HG03175 (cell line): ENCODE measurements around the gene CASKIN1.

Experiments used
- ATAC-seq: cut with Tn5 transposase; IDR thresholded peaks from one replicate; pipeline ENCODE4 v1.9.1; 2021; ENCODE audit warnings: mild to moderate bottlenecking, moderate library complexity; ENCODE audit not compliant: unreplicated experiment

The CASKIN1 gene

DNA sequence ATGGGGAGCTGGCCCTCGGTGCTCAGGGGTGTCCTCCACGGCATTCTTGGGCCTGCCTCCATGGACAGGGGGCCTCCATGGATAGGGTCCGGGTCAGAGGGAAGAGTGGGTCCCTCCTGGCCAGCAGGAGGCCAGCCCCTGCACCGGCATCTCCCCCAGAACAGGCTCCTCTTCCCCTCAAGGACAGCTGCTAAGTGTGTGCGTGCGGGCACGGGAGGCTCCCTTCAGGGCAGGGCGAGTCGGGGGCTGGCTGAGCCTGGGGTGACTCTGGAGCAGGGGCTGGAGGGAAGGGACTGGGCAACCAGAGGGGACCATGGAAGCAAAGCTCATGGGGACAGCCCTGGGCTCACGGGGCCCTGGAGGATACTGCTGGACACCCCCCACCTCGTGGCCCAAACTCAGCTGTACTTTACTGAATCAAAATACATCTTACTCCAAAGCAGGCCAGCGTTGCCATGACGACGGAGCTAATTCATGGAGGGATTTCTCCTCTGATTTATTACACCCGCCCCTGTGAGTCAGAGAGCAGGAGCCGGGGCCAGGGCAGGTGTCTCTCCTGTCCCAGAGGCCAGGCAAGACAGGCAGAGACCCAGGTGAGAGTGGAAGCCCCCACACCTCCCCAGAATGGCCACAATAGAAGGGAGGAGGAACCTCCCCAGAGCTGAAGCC, 2.1 kb downstream of the CASKIN1 start:
- ATAC-seq, result no peak

DNA sequence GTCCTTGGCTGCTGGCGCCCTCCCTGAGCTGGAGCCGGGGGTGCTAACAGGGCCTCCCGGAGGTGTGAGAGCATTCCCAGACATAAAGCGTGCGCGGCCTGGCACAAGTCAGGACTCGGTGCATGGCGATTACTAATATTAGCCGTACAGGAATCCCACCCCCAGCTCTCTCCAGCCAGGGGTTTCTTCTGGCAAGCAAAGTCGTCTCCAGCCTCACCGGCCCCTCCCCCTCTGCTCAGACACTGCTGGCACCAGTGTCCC, 5.0 kb downstream of the CASKIN1 start:
- no peak for ATAC-seq

DNA sequence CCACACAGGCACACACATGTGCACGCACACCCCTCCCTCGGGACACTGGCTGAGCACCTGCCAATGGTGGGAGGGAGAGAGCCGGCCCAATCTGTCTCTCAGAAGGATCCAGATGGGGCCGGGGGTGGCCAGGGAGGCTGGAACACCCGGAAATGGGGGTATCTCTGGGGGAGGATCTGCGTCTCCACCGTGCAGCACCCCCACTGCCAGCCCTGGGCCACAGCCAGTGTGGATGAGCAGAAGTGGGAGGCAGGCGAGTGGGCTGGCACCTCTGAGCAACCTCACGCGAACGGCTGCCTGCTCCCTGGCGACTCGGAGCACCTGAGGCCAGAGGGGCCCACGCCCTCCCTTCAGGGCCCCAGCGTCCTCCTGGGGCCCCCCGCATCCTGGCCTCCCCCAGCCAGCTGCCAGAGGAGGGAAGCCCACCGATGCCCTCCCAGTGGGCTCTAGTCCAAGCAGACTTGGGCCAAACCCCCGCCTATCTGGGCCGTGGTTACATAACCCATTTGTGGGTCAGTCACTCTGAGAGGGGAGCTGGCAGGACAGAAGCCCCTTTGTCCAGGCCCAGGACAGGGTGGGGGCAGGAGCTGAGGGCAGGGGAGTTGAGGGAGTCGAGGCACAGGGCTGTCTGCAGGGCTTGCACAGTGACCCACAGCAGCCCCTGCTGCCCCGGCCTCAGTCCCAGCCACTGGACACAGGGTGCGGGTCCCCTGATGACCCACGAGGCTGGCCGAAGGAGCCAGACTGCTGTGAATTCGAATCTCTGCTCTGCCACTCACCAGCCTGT, 5.6 kb downstream of the CASKIN1 start:
- ATAC-seq, result no peak

DNA sequence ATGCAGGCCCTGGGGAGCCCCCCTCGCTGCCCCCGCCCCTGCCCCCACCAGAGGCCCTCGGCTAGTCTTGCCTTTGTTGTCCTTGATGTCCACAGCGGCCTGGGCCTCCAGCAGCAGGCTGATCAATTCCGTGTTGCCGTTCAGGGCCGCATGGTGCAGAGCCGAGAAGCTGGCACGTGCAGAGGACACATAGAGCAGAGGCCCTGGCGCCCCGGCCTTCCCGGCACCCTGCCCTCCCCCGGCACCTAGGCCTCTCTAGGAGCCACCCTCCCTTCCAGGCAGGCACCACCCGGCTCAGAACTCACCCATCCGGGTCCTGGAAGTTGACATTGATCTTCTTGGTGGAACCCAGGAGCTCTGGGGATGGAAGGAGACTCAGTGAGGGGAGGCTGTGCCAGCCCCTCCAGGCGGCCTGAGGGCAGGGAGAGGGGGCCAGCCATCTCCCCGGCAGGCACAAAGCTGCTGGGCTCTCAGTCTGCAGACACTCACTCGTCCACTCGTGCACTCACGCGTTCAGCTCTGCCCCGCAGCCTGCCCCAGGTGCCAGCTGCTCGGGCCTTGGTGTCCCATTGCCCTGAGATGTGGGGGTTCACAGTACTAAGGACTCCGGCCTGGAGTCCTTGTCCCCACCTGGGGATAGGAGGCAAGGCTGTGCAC, 6.3 kb downstream of the CASKIN1 start:
- ATAC-seq, result no peak

DNA sequence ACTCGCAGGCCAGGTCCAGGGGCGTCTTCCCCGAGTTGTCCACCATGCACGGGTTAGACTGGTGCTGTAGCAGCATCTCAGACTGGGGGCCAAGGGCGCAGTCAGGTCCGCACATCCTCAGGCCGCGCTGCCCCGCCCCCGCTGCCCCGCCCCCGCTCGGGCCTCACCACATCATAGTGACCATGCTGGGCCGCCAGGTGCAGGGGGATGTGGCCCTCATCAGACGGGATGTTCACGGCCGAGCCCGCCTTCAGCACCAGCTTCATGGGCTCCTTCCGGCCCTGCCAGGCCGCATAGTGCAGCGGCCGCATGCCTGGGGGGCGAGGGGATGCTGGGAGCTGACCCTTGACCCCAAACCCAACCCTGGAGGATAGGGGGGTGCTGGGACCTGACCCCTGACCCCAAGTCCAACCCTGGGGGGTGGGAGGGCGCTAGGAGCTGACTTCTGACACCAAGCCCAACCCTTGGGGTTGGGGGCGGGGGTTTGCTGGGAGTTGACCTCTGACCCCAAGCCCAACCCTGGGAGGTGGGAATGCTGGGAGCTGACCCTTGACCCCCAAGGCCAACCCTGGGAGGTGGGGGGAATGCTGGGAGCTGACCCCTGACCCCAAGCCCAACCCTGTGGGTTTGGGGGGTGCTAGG, 7.0 kb downstream of the CASKIN1 start:
- ATAC-seq, result no peak

DNA sequence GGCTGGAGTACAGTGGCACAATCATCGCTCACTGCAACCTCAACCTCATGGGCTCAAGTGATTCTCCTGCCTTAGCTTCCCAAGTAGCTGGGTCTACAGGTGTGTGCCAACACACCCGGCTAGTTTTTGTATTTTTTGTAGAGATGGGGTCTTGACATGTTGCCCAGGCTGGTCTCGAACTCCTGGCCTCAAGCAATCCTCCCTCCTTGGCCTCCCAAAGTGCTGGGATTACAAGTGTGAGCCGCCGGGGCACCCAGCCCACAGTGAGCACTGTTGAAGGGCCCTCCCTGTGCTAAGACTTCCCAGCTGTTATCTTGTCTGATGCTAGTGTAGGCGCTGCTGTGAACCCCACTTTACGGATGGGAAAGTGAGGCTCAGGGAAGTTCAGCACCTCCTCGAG, 8.0 kb downstream of the CASKIN1 start:
- ATAC-seq, result no peak

DNA sequence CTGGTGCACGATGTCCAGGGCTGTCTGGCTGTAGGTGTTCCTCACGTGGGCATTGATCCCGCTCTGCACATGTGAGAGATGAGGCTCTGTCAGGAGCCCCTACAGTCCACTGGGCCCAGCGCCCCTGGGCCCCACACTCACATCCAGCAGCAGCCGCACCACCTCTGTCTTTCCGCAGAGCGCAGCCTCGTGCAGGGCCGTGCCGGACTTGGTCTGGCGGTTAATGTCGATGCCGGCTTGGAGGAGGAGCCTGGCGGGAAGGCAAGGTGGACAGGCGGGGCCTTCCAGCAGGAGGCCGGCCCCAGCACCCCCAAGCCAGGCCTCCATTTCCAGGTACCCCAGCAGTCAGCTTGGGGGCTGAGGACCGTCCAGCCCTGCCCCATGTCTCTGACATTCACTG, 9.2 kb downstream of the CASKIN1 start:
- ATAC-seq, result no peak

DNA sequence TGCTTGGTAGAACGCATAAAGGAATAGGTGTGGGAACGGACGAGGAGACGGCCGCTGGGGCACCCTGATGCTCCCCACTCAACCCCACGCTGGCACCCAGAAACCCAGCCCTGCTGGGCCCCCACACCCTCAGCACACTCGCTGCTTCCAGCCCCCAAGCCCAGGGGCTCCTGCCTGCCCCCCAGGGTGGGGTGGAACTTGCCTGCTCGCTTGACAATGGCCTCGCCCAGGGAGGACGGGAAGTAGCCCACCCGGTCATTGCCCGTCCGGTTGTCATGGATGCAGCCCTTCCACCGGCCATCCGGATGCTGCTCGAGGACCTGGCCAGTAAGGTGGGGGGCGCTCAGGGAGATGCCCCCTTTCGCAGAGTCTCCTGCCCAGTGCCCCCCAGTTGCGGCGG, 9.9 kb downstream of the CASKIN1 start:
- ATAC-seq, result no peak

DNA sequence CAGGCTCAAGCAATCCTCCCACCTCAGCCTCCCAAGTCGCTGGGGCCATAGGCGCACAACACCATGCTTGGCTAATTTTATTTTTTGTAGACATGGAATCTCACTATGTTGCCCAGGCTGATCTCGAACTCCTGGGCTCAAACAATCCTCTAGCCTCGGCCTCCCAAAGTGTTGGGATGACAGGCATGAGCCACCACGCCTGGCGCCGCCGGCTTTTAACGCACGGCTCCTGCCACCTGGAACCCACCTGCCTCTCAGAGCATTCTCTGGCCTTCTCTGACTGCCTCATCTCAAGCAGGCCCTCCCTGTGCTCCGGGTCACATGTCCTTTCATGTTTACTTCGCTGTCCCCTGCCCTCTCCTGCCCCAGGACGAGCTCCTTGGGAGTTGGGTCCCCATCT, 10.3 kb downstream of the CASKIN1 start:
- no peak for ATAC-seq

DNA sequence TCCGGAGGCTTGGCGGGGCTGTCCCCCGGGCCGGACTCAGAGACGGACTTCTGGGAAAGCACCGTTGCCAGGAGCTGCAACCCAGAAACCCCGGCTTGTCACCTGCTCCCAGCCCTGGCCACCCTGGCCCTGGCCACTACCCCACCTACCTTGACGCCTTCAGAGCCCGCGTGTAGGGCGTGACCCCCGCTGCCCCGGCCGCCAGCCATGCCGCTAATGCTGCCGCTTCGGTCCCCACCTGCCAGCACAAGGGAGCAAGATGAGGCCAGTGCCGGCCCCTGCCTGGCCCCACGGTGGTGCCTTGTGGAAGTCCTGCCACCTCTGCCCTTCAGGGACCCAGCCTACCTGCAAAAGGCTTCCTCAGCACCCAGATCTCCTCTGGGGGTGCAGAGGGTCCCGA, 11.4 kb downstream of the CASKIN1 start:
- no peak for ATAC-seq

DNA sequence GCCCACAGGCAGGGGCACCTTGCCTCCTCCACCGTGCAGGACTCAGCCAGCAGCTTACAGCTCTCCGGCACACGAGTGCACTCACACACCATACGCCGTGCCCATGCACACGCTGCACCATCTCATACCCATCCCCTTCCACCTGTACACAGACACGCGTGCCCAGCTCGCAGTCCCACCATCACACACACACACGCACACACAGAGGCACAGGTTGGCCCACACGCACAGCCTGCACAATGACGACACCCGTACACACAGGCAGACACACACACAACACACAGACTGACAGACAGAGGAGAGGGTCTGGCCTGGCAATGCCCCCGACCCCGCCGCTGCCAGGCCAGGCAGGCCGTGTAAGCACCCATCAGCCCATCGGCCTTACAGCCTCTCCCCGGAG, 12.1 kb downstream of the CASKIN1 start:
- no peak for ATAC-seq

DNA sequence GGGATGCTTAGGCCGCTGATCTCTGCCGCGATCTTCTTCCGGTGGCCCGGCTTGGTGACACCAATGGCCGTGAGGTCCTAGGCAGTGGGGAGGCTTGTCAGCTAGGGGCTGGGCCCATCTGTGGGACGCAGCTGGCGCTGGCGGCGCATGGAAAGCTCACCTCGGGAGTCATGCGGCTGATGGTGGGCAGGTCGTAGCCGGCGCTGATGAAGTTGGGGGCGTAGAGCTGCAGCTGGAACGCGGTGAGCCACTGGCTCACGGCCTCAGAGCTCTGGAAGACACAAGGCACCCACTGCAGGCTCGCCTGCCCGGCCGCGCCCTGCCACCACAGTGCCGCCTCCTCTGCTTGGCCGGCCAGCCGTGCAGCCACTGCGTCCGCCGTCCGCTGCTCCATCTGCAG, 12.7 kb downstream of the CASKIN1 start:
- no peak for ATAC-seq

DNA sequence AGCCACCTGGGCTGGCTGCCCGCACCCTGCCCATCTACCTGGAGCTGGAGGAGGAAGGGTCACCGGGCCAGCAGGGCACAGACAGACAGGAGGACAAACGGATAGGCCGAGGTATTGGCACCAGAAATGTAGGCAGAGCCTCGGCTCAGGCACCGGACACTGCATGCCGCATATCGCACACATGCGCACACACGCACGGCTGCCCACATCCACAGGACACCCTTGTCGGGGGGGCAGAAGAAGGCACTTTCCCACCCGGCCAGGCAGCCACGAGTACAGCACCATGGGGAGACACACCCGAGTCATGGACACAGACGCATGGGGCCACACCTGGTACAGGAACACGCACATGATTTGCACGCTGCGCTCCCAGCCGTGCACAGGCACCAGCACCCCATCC, 14.5 kb downstream of the CASKIN1 start:
- no peak for ATAC-seq

DNA sequence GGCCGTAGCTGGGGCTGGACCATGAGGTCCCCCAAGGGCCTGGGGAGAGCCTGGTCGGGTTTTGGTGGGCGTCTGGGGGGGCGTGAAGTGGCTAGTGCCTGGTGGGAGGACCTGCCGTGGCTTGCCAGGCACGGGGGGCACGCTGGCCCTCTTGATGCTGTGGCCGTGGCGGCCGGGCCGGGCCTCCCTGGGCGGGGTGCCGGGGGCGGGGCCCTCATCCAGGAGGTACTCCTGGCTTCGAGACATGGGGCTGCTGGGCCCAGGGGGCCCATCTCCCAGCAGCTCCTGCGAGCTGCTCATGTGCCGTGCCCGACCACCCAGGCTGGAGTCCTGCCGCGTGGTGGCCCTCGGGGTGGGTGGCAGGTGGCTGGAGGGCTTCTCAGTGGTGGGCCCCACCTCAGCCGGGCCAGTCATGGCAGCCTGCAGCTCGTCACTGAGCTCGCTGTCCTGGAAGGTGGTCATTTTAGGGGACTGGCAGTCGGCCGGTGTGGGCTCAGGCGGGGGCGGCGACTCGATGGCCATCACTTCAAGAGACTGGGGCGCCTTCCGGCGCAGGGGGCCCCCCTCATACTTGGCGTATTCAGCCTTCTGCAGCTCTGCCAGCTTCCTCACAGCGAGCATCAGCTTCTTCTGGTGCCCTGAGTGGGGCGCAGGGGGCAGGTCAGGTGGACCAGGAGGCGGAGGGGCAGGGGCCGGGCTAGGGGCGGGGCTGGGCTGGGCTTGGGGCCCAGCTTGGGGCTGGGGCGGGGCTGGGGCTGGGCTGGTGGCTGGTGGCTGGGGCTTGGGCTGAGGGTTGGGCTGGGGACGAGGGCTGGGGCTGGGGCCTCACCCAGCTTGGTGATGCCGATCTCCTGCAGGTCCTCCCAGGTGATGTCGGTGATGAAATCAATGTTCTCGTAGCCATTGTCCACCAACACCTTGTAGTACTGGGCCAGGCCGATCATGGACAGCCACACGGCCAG, 15.2 kb downstream of the CASKIN1 start:
- ATAC-seq, result no peak

DNA sequence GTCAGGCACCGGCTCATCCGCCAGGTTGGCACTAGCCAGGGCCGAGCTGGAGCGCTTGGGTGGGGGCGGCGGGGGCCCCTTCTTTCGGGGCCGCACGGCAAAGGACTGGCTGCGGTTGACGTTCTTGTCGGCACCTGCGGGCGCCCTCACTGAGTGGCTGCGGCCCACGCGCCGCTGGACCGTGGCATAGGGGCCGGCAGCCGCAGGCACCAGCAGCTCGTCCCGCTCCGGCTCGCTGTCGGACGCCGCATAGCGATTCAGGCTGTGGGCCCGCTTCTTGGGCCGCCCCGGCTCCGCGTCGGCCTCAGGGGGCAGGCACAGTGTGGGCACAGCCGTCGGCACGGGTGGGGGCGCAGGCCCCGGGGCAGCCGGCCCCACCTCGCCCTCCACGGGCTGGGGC, 15.9 kb downstream of the CASKIN1 start:
- no peak for ATAC-seq

DNA sequence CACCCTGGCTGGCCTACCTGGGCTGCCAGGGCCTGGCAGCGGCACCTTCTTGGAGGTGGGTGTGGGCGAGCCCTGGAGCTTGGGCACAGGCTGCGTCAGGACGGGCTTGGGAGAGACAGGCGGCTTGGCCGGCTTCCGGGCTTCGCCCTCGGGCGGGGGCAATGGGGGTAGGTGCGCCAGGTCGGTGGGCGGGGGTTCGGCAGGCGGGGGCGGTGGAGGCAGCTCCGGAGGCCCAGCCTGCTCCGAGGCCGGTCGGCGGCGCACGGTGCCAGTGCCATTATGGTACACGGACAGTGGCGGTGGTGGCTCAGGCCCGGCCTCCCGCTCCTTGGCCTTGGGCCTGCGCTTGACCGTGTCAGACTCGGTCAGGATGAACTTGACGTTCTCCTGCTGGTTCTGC, 16.8 kb downstream of the CASKIN1 start:
- no peak for ATAC-seq

DNA sequence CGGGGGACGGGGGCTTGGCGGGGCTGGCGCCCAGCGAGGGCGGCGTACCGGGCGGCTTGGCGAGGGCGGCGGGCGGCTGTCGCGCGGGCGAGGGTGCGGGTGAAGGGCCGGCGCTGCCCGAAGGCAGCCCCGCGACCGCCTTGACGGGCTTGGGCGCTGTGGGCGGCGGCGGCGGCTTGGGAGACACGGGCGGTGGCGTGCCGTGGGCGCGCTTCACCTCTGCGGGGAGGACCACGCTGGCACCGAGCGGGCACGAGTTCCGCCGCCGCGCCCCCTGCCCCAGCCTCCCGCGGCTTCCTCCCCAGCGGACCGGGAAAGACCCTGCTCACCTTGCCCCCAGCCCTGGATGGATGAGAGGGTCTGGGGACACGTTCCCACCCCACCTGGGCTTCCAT, 17.3 kb downstream of the CASKIN1 start:
- no peak for ATAC-seq

DNA sequence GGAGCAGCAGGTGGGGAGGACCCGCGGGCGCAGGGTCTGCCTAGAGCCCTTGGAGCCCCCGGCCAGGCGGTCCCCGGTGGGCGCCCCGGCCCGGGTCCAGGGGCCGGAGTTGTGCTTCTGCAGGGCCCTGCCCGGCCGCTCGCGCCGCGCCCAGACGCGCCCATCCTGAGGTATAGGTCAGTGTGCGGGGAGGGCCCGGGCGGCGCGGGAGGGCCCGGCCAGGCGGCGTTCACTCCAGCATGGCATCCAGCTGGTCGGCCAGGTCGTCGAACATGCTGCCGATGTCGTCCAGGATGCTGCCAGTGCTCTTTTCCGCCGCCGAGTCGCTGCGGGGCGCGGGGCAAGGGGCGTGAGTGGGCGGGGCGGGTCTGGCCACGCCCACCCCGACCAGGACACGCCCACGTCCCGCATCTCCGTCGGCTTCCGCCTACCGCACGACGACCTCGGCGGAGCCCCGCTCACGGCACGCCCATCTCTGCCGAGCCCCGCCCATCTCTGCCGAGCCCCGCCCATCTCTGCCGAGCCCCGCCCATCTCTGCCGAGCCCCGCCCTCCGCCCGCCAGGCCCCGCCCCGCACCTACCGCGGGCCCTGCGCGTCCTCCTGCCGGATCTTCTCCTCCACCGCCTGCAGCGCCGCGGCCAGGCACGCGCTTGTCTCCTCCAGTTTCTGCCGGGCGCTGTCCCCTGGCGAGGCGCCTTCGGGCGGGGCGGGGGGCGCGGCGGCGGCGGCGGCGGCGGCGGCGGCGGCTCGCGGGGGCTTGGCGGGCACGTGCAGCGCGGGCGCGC, 17.9 kb downstream of the CASKIN1 start:
- no peak for ATAC-seq

DNA sequence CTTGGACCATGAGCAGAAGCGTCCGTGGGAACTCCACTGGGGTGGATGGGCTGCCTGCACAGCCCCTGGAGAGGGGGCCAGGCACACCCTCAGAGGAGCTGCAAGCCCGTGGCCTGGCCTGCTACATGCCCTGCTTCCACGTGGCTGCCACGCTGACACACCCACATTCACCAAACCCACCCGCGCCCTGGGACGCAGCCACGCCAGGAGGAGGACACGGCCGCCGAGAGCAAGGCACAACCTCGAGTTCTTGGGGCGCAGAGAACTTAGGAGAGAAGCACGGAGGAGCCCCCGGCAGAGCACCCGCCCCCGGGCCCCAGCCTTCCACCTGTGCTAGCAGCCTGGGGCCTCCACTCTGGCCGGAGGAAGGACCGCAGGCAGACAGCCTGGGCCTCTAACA, 18.8 kb downstream of the CASKIN1 start:
- ATAC-seq, result no peak

DNA sequence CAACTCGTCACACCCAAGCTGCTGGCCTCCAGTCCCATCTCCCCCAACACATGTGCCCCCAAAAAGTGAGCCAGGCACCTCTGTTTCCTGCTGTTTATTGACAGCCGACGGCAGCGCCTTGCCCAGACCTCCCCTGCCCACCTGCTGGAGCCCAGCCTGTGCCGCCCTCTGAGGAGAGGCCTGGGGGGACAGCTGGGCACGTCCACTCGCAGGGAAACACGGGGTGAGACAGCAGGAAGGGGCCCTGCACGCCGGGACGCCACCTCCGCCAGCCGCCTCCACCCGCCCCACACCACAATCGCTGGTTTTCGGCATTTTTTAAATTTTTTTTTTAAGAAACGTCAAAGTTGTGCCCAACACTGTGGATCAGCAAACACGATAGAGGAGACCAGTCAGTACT, 19.3 kb downstream of the CASKIN1 start:
- no peak for ATAC-seq
